IMR-90 (cell line): ENCODE results near the gene TTC23L.

Experiments used
- CEBPB ChIP-seq: IDR thresholded peaks from 2 replicates; pipeline ENCODE4 v1.6.1; 2012; ENCODE audit warnings: low read depth, low read length, improper control_type of control experiment
- MXI1 ChIP-seq: IDR thresholded peaks from 2 replicates; pipeline ENCODE4 v1.6.1; 2012; ENCODE audit warnings: low read depth, mild to moderate bottlenecking, low read length, moderate library complexity, borderline replicate concordance
- POLR2A ChIP-seq: IDR thresholded peaks from 2 replicates; pipeline ENCODE4 v1.6.1; 2012; ENCODE audit warnings: mild to moderate bottlenecking, low read depth, low read length
- RCOR1 ChIP-seq: IDR thresholded peaks from 2 replicates; pipeline ENCODE4 v1.6.1; 2012; ENCODE audit warnings: mild to moderate bottlenecking, low read length, improper control_type of control experiment; ENCODE audit not compliant: insufficient replicate concordance
- RFX5 ChIP-seq: IDR thresholded peaks from 2 replicates; pipeline ENCODE4 v1.8.0; 2012; ENCODE audit warnings: low read depth, mild to moderate bottlenecking, low read length, moderate library complexity
- USF2 ChIP-seq: fragments of 150-350 bp; IDR thresholded peaks from 2 replicates; pipeline ENCODE4 v1.6.1; 2017; ENCODE audit warnings: mild to moderate bottlenecking, antibody characterized with exemption, low read length, low read depth
- TF ChIP-seq, protein P1 (sequence below): conservative IDR thresholded peaks from 2 replicates; pipeline ENCODE4 v1.5.1; 2012; ENCODE audit warnings: mild to moderate bottlenecking, low read depth, low read length, improper control_type of control experiment
- TF ChIP-seq, protein P2 (sequence below): fragments of 150-350 bp; IDR thresholded peaks from 2 replicates; pipeline ENCODE4 v1.6.1; 2016; ENCODE audit warnings: low read depth, mild to moderate bottlenecking, low read length, moderate library complexity, borderline replicate concordance

- TF ChIP-seq, protein P1, sequence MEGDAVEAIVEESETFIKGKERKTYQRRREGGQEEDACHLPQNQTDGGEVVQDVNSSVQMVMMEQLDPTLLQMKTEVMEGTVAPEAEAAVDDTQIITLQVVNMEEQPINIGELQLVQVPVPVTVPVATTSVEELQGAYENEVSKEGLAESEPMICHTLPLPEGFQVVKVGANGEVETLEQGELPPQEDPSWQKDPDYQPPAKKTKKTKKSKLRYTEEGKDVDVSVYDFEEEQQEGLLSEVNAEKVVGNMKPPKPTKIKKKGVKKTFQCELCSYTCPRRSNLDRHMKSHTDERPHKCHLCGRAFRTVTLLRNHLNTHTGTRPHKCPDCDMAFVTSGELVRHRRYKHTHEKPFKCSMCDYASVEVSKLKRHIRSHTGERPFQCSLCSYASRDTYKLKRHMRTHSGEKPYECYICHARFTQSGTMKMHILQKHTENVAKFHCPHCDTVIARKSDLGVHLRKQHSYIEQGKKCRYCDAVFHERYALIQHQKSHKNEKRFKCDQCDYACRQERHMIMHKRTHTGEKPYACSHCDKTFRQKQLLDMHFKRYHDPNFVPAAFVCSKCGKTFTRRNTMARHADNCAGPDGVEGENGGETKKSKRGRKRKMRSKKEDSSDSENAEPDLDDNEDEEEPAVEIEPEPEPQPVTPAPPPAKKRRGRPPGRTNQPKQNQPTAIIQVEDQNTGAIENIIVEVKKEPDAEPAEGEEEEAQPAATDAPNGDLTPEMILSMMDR: no peak
- TF ChIP-seq USF2: no peak
- no peak for TF ChIP-seq RFX5
- TF ChIP-seq CEBPB: no peak
- no peak for TF ChIP-seq MXI1
- no peak for TF ChIP-seq RCOR1
- TF ChIP-seq, protein P2, sequence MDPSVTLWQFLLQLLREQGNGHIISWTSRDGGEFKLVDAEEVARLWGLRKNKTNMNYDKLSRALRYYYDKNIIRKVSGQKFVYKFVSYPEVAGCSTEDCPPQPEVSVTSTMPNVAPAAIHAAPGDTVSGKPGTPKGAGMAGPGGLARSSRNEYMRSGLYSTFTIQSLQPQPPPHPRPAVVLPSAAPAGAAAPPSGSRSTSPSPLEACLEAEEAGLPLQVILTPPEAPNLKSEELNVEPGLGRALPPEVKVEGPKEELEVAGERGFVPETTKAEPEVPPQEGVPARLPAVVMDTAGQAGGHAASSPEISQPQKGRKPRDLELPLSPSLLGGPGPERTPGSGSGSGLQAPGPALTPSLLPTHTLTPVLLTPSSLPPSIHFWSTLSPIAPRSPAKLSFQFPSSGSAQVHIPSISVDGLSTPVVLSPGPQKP: no peak
- no peak for TF ChIP-seq POLR2A
These were observed 4.8 kb upstream of the TTC23L start for GRCh38 chr5:34833976-34834793.
